Stimulated activated CD4-positive, alpha-beta T cell treated with anti-CD3 and anti-CD28 coated beads, Interleukin-15, amount 100 ng/mL, for 48 hours (primary cell): ENCODE data around the gene FBL.

Experiments used
- DNase-seq, 2 donors: peaks; one replicate each; pipeline ENCODE4 v3.0.0-alpha.2; 2020; ENCODE audit warnings: low read depth in 2 of 2

The FBL gene

GRCh38 chr19:39788244-39788643 is 57.9 kb downstream of the FBL start:
- no peak for DNase-seq
